Naive B cell (primary cell): ENCODE measurements around the gene KIRREL3. TPM values are rescaled to one million over a fixed set of nuclear protein-coding genes. Genes with fewer than 3 reads are reported as not detected.
A peak's percentile ranks its signal among the peaks of the same experiment; 100 is the strongest.

Experiments used
- ATAC-seq, 2 donors: fragments of 150-1000 bp; cut with Tn5 transposase; 2 replicates each; pipeline ENCODE4 v1.10.0; 2021; ENCODE audit warnings: low read depth in 2 of 2, mild to moderate bottlenecking in 2 of 2, moderate library complexity in 2 of 2
- DNase-seq: peaks from one replicate; pipeline ENCODE4 v3.0.0; 2022
- H3K27ac Mint-ChIP-seq, 6 donors: one replicate each; pipeline ENCODE4 v1.8.0; 2020 to 2022; ENCODE audit warnings: mild to moderate bottlenecking in 6 of 6, mixed read lengths in 6 of 6, moderate library complexity in 5 of 6, inconsistent platforms in 2 of 6
- H3K27me3 Mint-ChIP-seq, 3 donors: one replicate each; pipeline ENCODE4 v1.8.0; 2021 to 2022; ENCODE audit warnings: mixed read lengths in 3 of 3, mild to moderate bottlenecking in 1 of 3
- H3K36me3 Mint-ChIP-seq, 2 donors: one replicate each; pipeline ENCODE4 v1.8.0; 2020 to 2022; ENCODE audit warnings: mixed read lengths in 2 of 2, inconsistent platforms in 1 of 2, mild to moderate bottlenecking in 1 of 2
- H3K4me1 Mint-ChIP-seq, 3 donors: one replicate each; pipeline ENCODE4 v1.8.0; 2020 to 2022; ENCODE audit warnings: mixed read lengths in 3 of 3, inconsistent platforms in 1 of 3, mild to moderate bottlenecking in 1 of 3, moderate library complexity in 1 of 3
- H3K4me3 Mint-ChIP-seq, 8 donors: one replicate each; pipeline ENCODE4 v1.8.0; 2020 to 2022; ENCODE audit warnings: mild to moderate bottlenecking in 8 of 8, mixed read lengths in 8 of 8, moderate library complexity in 8 of 8, inconsistent platforms in 2 of 8
- H3K9me3 Mint-ChIP-seq, 7 donors: one replicate each; pipeline ENCODE4 v1.8.0; 2020 to 2022; ENCODE audit warnings: mixed read lengths in 7 of 7, mild to moderate bottlenecking in 5 of 7, inconsistent platforms in 2 of 7, moderate library complexity in 1 of 7
- polyA plus RNA-seq, 6 donors: library from polyadenylated mRNA; unstranded; fragments of 300-500 nt; fragmentation: Illumina TruSeq; gene quantifications; one replicate each; pipeline ENCODE4 v1.2.3, GENCODE V29; 2021; ENCODE audit warnings: low read depth in 6 of 6

KIRREL3 gene
- polyA plus RNA-seq, 6 donors from 2014 or later = not detected

DNA sequence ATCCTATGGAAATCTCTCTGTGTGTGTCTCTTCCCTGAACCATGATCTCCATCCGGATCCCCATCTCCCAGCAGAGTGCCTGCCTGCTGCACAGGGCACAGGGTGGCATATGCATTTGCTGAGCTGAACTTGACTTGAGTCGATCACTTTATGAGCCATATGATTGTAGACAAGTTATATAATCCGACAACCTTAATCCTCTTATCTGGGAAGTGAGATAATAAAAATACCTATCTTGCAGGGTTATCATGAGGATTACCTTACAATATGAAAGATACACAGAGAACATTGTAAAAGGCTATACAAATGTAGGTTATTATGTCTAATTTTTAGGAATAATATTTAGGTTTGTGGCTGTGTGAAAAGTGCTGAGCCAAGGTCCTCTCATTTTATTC lies 520.6 kb downstream of the KIRREL3 start:
- peaks cover 15 to 23% (median 18%) of the 10 kb centered on the region in 3 donors for H3K4me1 Mint-ChIP-seq
- H3K27ac Mint-ChIP-seq = peak overlapping the region in 1 of 6 donors; percentile 93
- DNase-seq = no peak
- no peak for ATAC-seq
- H3K9me3 Mint-ChIP-seq = no peaks in the 10 kb centered on the region
- peaks cover 0 to 5% (median 0%) of the 10 kb centered on the region in 3 donors for H3K27me3 Mint-ChIP-seq
- no peak overlapping the region for H3K4me3 Mint-ChIP-seq
- no peaks in the 10 kb centered on the region for H3K36me3 Mint-ChIP-seq

DNA sequence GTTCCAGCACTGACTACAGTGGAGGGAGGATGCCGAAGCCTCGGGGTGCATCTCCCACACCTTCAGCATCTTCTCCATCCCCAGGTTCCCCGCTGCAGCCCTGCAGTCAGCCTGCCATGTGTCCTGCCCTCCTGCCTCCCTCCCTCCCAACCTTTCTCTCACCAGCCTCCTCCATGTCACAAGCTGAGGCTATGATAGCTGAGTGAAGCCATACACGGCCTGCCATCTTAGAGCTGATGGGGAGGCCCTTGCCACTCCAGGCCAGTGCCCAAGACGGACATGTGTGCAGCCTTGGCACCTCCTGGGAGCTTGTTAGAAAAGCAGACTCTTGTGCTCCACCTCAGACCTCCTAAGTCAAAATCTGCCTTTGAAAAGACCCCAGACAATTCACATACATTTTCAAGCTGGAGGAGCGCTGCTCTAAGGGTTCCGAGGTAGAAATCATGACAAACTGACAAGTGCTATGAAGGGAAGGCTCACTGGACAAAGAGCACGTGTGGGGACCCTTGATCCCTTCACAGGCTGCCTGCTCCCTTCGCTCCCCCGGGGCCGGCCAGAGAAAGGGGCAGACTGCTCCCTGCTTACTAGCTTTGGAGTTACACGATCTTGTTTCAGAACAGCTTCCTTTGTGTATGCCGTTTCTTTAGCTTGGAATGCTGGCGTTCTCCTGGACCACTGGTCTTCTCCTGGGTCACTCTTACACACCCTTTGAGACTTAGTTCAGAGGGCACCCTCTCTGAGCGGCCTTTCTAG lies 521.2 kb downstream of the KIRREL3 start:
- DNase-seq (no peak), ATAC-seq (no peak)
- Mint-ChIP-seq H3K4me3 (no peak overlapping the region), H3K27me3 (peaks cover 0 to 5% (median 0%) of the 10 kb centered on the region in 3 donors), H3K27ac (no peak overlapping the region), H3K9me3 (no peaks in the 10 kb centered on the region), H3K36me3 (no peaks in the 10 kb centered on the region), H3K4me1 (peaks cover 15 to 23% (median 16%) of the 10 kb centered on the region in 3 donors)

DNA sequence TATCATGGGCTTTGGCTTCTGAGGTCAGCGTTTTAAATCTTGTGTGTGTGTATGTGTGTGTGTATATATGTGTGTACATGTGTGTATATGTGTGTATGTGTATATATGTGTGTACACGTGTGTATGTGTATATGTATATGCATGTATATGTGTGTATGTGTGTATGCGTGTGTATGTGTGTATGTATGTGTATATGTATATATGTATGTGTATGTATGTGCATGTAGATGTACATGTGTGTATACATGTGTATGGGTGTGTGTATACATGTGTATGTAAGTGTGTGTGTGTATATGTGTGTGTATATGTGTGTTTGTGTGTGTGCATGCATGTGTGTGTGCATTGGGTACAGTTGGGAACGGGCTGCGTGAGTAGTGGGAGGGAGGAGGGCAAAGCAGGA lies 522.1 kb downstream of the KIRREL3 start:
- DNase-seq (no peak), ATAC-seq (no peak)
- Mint-ChIP-seq H3K27ac (peak overlapping the region in 1 of 6 donors; percentile 73), H3K9me3 (no peaks in the 10 kb centered on the region), H3K36me3 (no peaks in the 10 kb centered on the region), H3K4me1 (peaks cover 15 to 23% (median 16%) of the 10 kb centered on the region in 3 donors), H3K27me3 (peaks cover 0 to 5% (median 0%) of the 10 kb centered on the region in 3 donors), H3K4me3 (no peak overlapping the region)

DNA sequence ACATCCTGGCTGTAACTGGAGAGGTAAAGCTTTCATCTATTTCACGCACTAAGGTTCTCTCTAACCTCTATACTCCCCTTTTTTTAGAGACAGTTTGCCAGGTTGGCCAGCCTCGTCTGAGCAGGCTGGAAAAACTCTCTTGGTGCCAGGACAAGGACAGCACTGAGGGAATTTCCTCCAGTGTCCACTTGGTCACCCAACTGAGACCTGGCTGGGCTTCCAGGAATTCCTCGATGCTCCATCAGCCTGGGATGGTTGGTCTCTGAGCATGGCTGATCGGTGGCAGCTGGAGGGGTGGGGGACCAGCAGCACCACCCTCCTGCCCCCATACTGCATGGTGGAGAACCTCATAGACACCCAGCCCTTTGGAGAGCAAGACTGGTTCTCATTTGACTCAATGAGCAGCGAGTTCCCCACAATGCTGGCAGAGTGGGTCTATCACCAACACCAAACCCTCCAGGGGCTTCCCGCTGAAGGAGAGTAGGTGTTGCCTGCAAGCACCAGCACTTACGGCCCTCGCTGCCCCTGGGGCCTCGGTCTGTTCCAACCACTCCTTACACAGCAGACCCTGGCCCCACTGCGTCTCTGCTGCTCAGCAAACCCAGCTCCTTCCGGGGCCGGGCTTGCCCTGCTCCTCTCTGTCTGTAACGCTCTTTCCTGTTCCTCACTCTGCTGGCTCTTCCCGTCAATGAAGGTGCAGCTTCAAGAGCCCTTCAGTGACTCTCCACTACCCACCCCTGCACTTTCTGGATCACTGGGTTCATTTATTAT lies 522.9 kb downstream of the KIRREL3 start:
- DNase-seq (no peak), ATAC-seq (peak; percentile 18 to 25)
- Mint-ChIP-seq H3K36me3 (no peaks in the 10 kb centered on the region), H3K27ac (peak overlapping the region in 1 of 6 donors; percentile 79), H3K4me1 (peaks cover 15 to 23% (median 16%) of the 10 kb centered on the region in 3 donors), H3K27me3 (peaks cover 0 to 5% (median 0%) of the 10 kb centered on the region in 3 donors), H3K9me3 (no peaks in the 10 kb centered on the region), H3K4me3 (peak overlapping the region in 3 of 8 donors; percentile 1 to 52 (median 29))

- no peak overlapping the region for H3K4me3 Mint-ChIP-seq
- ATAC-seq (no peak), DNase-seq (no peak)
- H3K27ac Mint-ChIP-seq = no peak overlapping the region
- no peaks in the 10 kb centered on the region for H3K36me3 Mint-ChIP-seq
- no peaks in the 10 kb centered on the region for H3K9me3 Mint-ChIP-seq
- H3K27me3 Mint-ChIP-seq = peaks cover 0 to 5% (median 3%) of the 10 kb centered on the region in 3 donors
- H3K4me1 Mint-ChIP-seq = peaks cover 15 to 23% (median 16%) of the 10 kb centered on the region in 3 donors
Observed at GRCh38 chr11:126476977-126477376, 523.6 kb downstream of the KIRREL3 start.

DNA sequence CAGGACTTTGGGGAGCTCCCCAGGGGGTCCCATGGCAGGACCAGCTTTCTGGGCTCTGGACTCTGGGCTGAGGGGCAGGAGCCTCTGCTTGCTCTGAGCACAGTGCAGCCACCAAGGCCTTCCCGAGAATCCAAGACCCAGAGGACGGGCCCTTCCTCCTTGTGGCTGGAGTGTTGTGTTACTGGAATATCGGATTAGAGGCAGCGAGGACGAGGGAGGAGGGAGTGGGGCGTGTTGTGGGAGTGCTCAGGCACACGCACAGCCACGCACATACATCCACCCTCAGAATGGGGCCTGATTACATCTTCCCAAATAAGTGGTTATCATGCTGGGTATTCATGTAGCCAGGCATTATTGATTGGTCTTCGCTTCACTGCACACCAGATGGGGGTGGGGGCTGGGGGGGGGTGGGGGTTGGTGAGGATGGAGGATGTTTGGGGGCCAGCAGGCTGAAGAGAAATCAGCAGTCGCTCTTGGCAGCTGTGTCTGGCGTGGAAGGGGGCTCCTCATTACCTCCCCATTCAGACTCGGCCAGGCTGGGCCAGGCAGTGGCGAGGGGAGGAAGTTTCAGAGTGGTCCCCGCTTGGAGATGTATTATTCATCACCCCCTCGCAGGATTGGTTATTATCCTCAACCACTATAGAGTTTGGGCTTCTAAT lies 524.2 kb downstream of the KIRREL3 start:
- ATAC-seq (no peak), DNase-seq (no peak)
- Mint-ChIP-seq H3K36me3 (no peaks in the 10 kb centered on the region), H3K27ac (peak overlapping the region in 1 of 6 donors; percentile 61), H3K4me3 (peak overlapping the region in 1 of 8 donors; percentile 35), H3K27me3 (peaks cover 0 to 5% (median 3%) of the 10 kb centered on the region in 3 donors), H3K9me3 (no peaks in the 10 kb centered on the region), H3K4me1 (peaks cover 15 to 23% (median 16%) of the 10 kb centered on the region in 3 donors)

DNA sequence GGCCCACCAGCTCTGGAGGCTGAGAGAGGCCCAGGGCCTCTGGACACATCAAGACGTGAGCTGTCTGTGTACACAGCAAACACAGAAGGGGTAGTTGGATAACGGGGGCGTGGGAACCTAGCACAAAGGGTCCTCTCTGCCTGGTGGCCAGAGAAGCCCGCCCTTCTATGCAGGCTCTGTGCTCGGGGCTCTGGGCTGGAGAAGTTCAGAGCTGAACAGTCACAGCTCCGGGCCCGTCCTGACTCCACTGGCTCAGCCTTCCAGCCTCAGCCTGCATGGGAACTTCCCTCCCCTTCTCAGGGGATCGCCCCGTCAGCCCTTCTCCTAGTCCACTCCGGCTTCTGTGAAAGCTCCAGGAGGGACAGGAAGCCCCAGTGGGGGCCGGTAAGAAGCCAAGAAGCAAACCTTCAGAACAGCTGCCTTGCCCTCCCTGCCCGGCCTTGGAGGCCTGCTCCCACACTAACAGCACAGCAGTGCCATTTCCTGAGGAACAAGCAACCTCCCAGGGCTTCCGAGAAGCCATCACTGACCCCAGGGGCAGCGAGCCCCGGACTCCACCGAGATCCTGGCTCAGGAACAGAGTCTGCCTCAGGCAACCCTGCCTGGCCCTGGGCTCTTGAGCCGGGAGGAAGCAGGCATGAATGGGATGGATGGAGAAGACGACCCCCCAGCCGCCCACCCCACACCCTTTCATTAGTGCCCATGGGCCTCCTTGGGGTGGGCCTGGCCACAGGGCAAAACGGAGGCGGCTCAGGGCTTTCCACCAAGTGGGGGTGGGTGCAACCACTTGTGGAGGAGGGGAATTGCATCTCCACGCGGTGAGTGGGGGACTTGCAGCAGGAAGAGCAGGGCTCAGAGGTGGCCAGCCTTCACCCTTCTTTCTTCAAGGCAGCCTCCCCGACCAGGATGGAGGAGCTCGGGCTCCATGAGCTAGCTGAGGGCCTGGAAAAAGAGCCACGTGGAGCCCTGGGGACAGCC lies 525.3 kb downstream of the KIRREL3 start:
- Mint-ChIP-seq H3K9me3 (no peaks in the 10 kb centered on the region), H3K36me3 (no peaks in the 10 kb centered on the region), H3K27ac (no peak overlapping the region), H3K4me1 (peaks cover 8 to 12% (median 10%) of the 10 kb centered on the region in 3 donors), H3K27me3 (peaks cover 0 to 5% (median 3%) of the 10 kb centered on the region in 3 donors), H3K4me3 (peak overlapping the region in 1 of 8 donors; percentile 29)
- no peak for ATAC-seq
- no peak for DNase-seq

DNA sequence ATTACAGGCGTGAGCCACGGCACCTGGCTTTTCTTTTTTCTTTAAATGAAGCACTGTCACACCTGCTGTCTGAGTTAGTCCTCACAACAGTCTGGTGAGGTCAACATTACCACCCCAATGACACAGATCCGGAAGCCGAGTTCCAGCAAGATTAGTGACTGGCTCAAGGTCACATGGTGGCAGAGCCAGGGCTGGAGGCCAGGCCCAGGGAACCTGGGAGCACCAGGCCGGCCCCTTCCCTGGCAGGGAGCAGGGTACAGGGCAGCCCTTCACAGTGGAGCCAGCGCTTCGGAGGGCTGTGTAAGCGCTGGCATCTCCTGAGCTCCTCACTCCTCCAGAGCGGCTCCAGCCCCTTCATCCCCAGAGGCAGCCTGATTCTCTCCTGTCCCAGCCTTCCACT lies 526.4 kb downstream of the KIRREL3 start:
- H3K4me3 Mint-ChIP-seq = no peak overlapping the region
- no peak for DNase-seq
- no peak for ATAC-seq
- H3K27ac Mint-ChIP-seq = no peak overlapping the region
- H3K36me3 Mint-ChIP-seq = no peaks in the 10 kb centered on the region
- no peaks in the 10 kb centered on the region for H3K9me3 Mint-ChIP-seq
- H3K27me3 Mint-ChIP-seq = peaks cover 0 to 5% (median 3%) of the 10 kb centered on the region in 3 donors
- peaks cover 5 to 12% (median 10%) of the 10 kb centered on the region in 3 donors for H3K4me1 Mint-ChIP-seq

DNA sequence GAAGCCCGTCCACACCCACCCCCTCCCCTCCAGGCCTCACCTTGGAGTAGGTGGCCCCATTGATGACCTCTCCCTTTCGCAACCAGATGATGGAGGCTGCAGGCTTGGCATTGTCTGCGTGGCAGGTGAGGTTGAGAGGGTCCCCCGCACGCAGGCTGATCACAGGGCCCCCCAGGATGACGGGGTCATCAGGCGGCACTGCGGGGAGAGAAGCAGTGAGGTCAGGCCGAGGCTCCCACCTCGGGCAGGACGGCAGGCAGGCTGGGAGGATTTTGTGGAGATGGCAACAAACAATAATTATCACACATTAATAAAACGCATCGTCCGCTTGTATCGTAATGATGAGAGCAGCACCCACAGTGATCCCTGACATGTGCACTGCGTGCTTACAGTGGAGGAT lies 527.3 kb downstream of the KIRREL3 start:
- H3K27ac Mint-ChIP-seq = no peak overlapping the region
- H3K27me3 Mint-ChIP-seq = peaks cover 0 to 5% (median 3%) of the 10 kb centered on the region in 3 donors

GRCh38 chr11:126469311-126469710 lies 531.3 kb downstream of the KIRREL3 start:
- no peak for ATAC-seq
- DNase-seq = no peak
- H3K36me3 Mint-ChIP-seq = no peaks in the 10 kb centered on the region
- peaks cover 29 to 36% (median 35%) of the 10 kb centered on the region in 3 donors for H3K4me1 Mint-ChIP-seq
- peaks cover 0 to under 1% (median 0%) of the 10 kb centered on the region in 7 donors for H3K9me3 Mint-ChIP-seq
- H3K27me3 Mint-ChIP-seq = peaks cover 0 to 3% (median 0%) of the 10 kb centered on the region in 3 donors
- no peak overlapping the region for H3K27ac Mint-ChIP-seq
- no peak overlapping the region for H3K4me3 Mint-ChIP-seq

More for the DNA sequence above, 527.3 kb downstream of the KIRREL3 start:
- Mint-ChIP-seq H3K4me3 (no peak overlapping the region), H3K36me3 (no peaks in the 10 kb centered on the region), H3K9me3 (no peaks in the 10 kb centered on the region), H3K4me1 (peaks cover 5 to 10% (median 6%) of the 10 kb centered on the region in 3 donors)
- ATAC-seq = no peak
- no peak for DNase-seq

- Mint-ChIP-seq H3K36me3 (no peaks in the 10 kb centered on the region), H3K9me3 (peaks cover 0 to 1% (median 0%) of the 10 kb centered on the region in 7 donors), H3K4me3 (no peak overlapping the region), H3K4me1 (peaks cover 34 to 41% (median 36%) of the 10 kb centered on the region in 3 donors), H3K27me3 (peaks cover 0 to 3% (median 0%) of the 10 kb centered on the region in 3 donors), H3K27ac (peak overlapping the region in 1 of 6 donors; percentile 37)
- DNase-seq (no peak), ATAC-seq (no peak)
Observed at GRCh38 chr11:126468102-126468521, 532.5 kb downstream of the KIRREL3 start.

DNA sequence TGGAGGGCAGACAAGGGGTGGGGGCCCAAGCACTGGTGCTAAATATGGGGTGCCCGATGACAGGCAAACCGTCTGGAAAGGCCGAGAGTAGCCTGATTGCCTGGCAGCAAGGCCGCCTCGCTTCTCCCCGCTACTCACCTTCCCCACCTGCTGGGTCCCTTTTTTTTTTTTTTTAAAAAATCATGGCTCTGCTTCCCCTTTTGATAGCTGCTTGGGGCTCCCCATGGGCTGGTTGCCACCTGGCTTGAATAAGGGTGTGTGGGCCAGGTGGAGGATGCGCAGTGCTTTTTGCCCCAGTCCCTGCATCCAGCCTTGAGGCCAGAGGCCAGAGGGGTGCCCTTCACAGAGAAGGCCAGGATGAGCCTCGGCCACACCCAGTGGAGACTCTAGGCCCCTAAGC lies 533.1 kb downstream of the KIRREL3 start:
- DNase-seq (peak; percentile 9), ATAC-seq (peak; percentile 19 to 33)
- Mint-ChIP-seq H3K27me3 (peaks cover 0 to 1% (median 0%) of the 10 kb centered on the region in 3 donors), H3K36me3 (no peaks in the 10 kb centered on the region), H3K4me3 (peak overlapping the region in 1 of 8 donors; percentile 12), H3K9me3 (peaks cover 0 to 1% (median 0%) of the 10 kb centered on the region in 7 donors), H3K27ac (no peak overlapping the region), H3K4me1 (peaks cover 34 to 41% (median 36%) of the 10 kb centered on the region in 3 donors)
